SU-DHL-6 (cell line): ENCODE measurements around the gene TK1.

Source experiments
- H2AFZ ChIP-seq: fragments of 200-600 bp; sonication (generic); 2 replicates; pipeline ENCODE4 v1.6.1; 2014; ENCODE audit warnings: low read depth, mild to moderate bottlenecking, moderate library complexity, mixed read lengths, antibody characterized with exemption, low read length; ENCODE audit not compliant: severe bottlenecking
- H3F3A ChIP-seq: fragments of 200-600 bp; shearing (Covaris generic); 2 replicates; pipeline ENCODE4 v1.6.0; 2016; ENCODE audit warnings: antibody characterized with exemption, mild to moderate bottlenecking; ENCODE audit not compliant: insufficient read depth
- H3K27ac ChIP-seq: fragments of 200-600 bp; sonication (generic); 2 replicates; pipeline ENCODE4 v1.5.1; 2016; ENCODE audit warnings: low read depth, mild to moderate bottlenecking, low read length, moderate library complexity, mixed read lengths
- H3K27me3 ChIP-seq: fragments of 200-600 bp; sonication (generic), shearing (Covaris generic); 2 replicates; pipeline ENCODE4 v1.6.0; 2014; ENCODE audit warnings: mild to moderate bottlenecking, low read length
- H3K36me3 ChIP-seq: fragments of 200-600 bp; sonication (generic); 2 replicates; pipeline ENCODE4 v1.6.1; 2014; ENCODE audit warnings: mild to moderate bottlenecking, low read length, mixed read lengths
- H3K4me2 ChIP-seq: fragments of 300-600, 200-600 bp; shearing (Covaris generic), sonication (generic); 2 replicates; pipeline ENCODE4 v1.6.0; 2014; ENCODE audit warnings: low read length, low read depth, mild to moderate bottlenecking; ENCODE audit not compliant: poor library complexity, severe bottlenecking
- H3K4me3 ChIP-seq: fragments of 200-600 bp; sonication (generic); 2 replicates; pipeline ENCODE4 v1.5.1; 2014; ENCODE audit warnings: antibody characterized with exemption, low read length, mild to moderate bottlenecking, mixed read lengths; ENCODE audit not compliant: insufficient read depth, poor library complexity, severe bottlenecking
- H3K79me2 ChIP-seq: fragments of 200-600 bp; sonication (generic); 2 replicates; pipeline ENCODE4 v1.6.1; 2014; ENCODE audit warnings: mild to moderate bottlenecking, low read length, moderate library complexity; ENCODE audit not compliant: insufficient read depth
- H3K9ac ChIP-seq: fragments of 200-600 bp; sonication (generic); 2 replicates; pipeline ENCODE4 v1.7.0; 2014; ENCODE audit warnings: mild to moderate bottlenecking, low read length
- H3K9me2 ChIP-seq: fragments of 200-600 bp; sonication (generic); replicated peaks from 2 replicates; pipeline ENCODE4 v1.6.1; 2014; ENCODE audit warnings: low read length; ENCODE audit not compliant: insufficient read depth
- H3K9me3 ChIP-seq: fragments of 200-600 bp; sonication (generic); 2 replicates; pipeline ENCODE4 v1.6.1; 2014; ENCODE audit warnings: low read length, mixed read lengths; ENCODE audit not compliant: insufficient read depth
- H4K20me1 ChIP-seq: fragments of 200-600 bp; sonication (generic); 2 replicates; pipeline ENCODE4 v1.6.1; 2014; ENCODE audit warnings: low read depth, mild to moderate bottlenecking, antibody characterized with exemption, low read length, moderate library complexity, mixed read lengths
- CTCF ChIP-seq: fragments of 200-600 bp; sonication (generic); IDR thresholded peaks from one replicate; pipeline ENCODE4 v1.5.1; 2017; ENCODE audit warnings: antibody characterized with exemption, mild to moderate bottlenecking, low read length, moderate library complexity; ENCODE audit not compliant: insufficient read depth, poor library complexity, severe bottlenecking
- EZH2phosphoT487 ChIP-seq: fragments of 200-600 bp; sonication (generic), shearing (Covaris generic); conservative IDR thresholded peaks from 2 replicates; pipeline ENCODE4 v1.6.1; 2018; ENCODE audit warnings: mild to moderate bottlenecking, antibody characterized with exemption, low read length, moderate library complexity, mixed read lengths

The TK1 gene

GRCh38 chr17:78225088-78225865 lies 38.4 kb upstream of the TK1 start:
- TF ChIP-seq CTCF (no peak), EZH2phosphoT487 (no peak)
- Histone ChIP-seq H3K4me3 (no peak overlapping the region), H3K9me2 (no peaks in the 10 kb centered on the region), H3K27me3 (no peaks in the 10 kb centered on the region), H3F3A (peaks cover 19% of the 10 kb centered on the region), H4K20me1 (no peaks in the 10 kb centered on the region), H3K9ac (no peak overlapping the region), H3K27ac (no peak overlapping the region), H3K36me3 (peaks cover 15% of the 10 kb centered on the region; the same call in 1 of the 2 replicates), H2AFZ (no peak overlapping the region), H3K4me2 (no peak overlapping the region), H3K79me2 (no peaks in the 10 kb centered on the region), H3K9me3 (no peaks in the 10 kb centered on the region)

GRCh38 chr17:78224231-78225087 lies 37.6 kb upstream of the TK1 start:
- Histone ChIP-seq H2AFZ (no peak overlapping the region), H3K27me3 (no peaks in the 10 kb centered on the region), H3K9ac (no peak overlapping the region), H3K79me2 (no peaks in the 10 kb centered on the region), H3K9me3 (no peaks in the 10 kb centered on the region), H3K27ac (no peak overlapping the region), H3K9me2 (no peaks in the 10 kb centered on the region), H3K4me2 (no peak overlapping the region), H3K36me3 (peaks cover 15% of the 10 kb centered on the region; the same call in 1 of the 2 replicates), H3K4me3 (no peak overlapping the region), H4K20me1 (no peaks in the 10 kb centered on the region), H3F3A (peaks cover 19% of the 10 kb centered on the region)
- no peak for TF ChIP-seq EZH2phosphoT487

GRCh38 chr17:78223765-78224164 lies 36.9 kb upstream of the TK1 start:
- no peaks in the 10 kb centered on the region for H3K9me2 ChIP-seq
- no peaks in the 10 kb centered on the region for H4K20me1 ChIP-seq
- H2AFZ ChIP-seq, result no peak overlapping the region
- H3K36me3 ChIP-seq, result peaks cover 15% of the 10 kb centered on the region; the same call in 1 of the 2 replicates
- no peak overlapping the region for H3K4me2 ChIP-seq
- no peak overlapping the region for H3K9ac ChIP-seq
- no peaks in the 10 kb centered on the region for H3K9me3 ChIP-seq
- no peaks in the 10 kb centered on the region; the same call in 1 of the 2 replicates for H3K79me2 ChIP-seq
- H3K27me3 ChIP-seq, result no peaks in the 10 kb centered on the region
- peaks cover 19% of the 10 kb centered on the region for H3F3A ChIP-seq
- H3K4me3 ChIP-seq, result no peak overlapping the region
- no peak overlapping the region for H3K27ac ChIP-seq
- no peak for TF ChIP-seq EZH2phosphoT487
- TF ChIP-seq CTCF, result no peak
